ENCODE results near the gene LARGE1. TPM values are rescaled to one million over a fixed set of nuclear protein-coding genes. Genes with fewer than 3 reads are reported as not detected.

LARGE1 gene
- total RNA-seq, 1 donor = 22.8 TPM

DNA sequence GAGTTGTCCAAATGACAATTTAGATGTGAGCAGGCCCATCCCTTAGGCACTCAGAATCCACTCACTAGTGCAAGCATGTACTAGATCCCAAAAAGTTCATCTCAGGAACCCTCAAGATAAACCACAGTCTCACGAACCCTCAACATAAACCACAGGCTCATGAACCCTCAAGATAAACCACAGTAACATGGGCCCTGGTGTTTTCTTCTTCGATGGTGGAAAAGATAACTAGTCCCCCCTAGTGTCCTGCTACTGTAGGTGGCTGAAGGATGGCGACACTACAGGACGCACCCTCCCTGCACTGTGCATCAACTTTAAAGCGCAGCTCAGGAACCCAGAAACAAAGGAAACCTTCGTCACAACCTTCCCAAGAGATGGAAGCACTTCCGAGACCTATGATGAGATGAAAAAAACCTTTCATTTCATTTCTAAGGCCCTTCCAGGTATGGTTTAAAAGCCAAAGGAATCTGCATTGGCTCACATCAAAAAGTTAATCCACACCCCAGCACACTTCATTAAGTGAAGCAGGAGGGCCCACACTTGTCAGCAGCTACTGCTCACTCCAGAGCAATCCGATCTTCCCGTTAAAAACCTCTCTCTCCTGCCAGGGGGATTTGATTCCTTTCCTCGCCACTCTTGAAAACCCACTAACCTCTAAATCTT is 2.4 kb downstream of the LARGE1 start:
- Histone ChIP-seq H3K79me2 (ENCODE audit: insufficient read depth, low read length) (peaks cover 4% of the 10 kb centered on the region), H3K27ac (ENCODE audit: low read depth, low read length) (no peak overlapping the region), H2AFZ (ENCODE audit: low read length) (no peak overlapping the region), H3K9me3 (ENCODE audit: low read depth, low read length) (no peaks in the 10 kb centered on the region), H3K4me2 (ENCODE audit: insufficient read depth, low read length) (no peak overlapping the region), H3K27me3 (ENCODE audit: insufficient read depth, low read length) (no peaks in the 10 kb centered on the region), H3K36me3 (ENCODE audit: insufficient read depth, low read length) (no peaks in the 10 kb centered on the region), H3K4me3 (ENCODE audit: insufficient read depth, low read length) (no peak overlapping the region), H3K4me1 (ENCODE audit: insufficient read depth, low read length) (peaks cover 9% of the 10 kb centered on the region), H4K20me1 (ENCODE audit: insufficient read depth, low read length) (peaks cover 10% of the 10 kb centered on the region)
- DNase-seq (ENCODE audit: insufficient read length, low spot score, missing footprints) = no peak
- peak; percentile 26 for TF ChIP-seq CTCF (IDR thresholded peaks at IDR 0.05; ENCODE audit: extremely low read depth, low read depth, low read length)

DNA sequence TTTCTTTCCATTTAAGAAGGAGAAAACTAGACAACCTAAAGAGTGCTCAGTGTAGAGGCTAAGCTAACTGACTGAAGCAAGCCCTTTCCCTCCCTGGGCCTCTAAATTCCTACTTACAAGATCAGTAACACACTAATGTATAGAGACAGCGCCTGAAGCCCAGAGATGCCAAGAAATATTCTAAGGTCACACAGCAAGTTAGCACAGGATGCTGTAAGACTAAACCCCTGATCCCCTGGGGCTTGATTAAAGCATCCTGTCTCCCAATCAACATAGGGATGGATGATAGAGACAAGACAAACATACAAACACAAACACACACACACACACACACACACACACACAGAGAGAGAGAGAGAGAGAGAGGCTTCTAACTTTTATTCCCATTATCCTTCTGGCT is 5.6 kb downstream of the LARGE1 start:
- H3K27me3 ChIP-seq (ENCODE audit: insufficient read depth, low read length) = no peaks in the 10 kb centered on the region
- no peak overlapping the region for H3K27ac ChIP-seq (ENCODE audit: low read depth, low read length)
- no peak overlapping the region for H3K4me3 ChIP-seq (ENCODE audit: insufficient read depth, low read length)
- H2AFZ ChIP-seq (ENCODE audit: low read length) = no peak overlapping the region
- H4K20me1 ChIP-seq (ENCODE audit: insufficient read depth, low read length) = peaks cover 10% of the 10 kb centered on the region
- peaks cover 7% of the 10 kb centered on the region for H3K4me1 ChIP-seq (ENCODE audit: insufficient read depth, low read length)
- H3K36me3 ChIP-seq (ENCODE audit: insufficient read depth, low read length) = no peaks in the 10 kb centered on the region
- no peak for DNase-seq (ENCODE audit: insufficient read length, low spot score, missing footprints)
- no peak overlapping the region for H3K4me2 ChIP-seq (ENCODE audit: insufficient read depth, low read length)
- peaks cover 4% of the 10 kb centered on the region for H3K79me2 ChIP-seq (ENCODE audit: insufficient read depth, low read length)
- TF ChIP-seq CTCF (IDR thresholded peaks at IDR 0.05; ENCODE audit: extremely low read depth, low read depth, low read length) = no peak
- no peaks in the 10 kb centered on the region for H3K9me3 ChIP-seq (ENCODE audit: low read depth, low read length)

DNA sequence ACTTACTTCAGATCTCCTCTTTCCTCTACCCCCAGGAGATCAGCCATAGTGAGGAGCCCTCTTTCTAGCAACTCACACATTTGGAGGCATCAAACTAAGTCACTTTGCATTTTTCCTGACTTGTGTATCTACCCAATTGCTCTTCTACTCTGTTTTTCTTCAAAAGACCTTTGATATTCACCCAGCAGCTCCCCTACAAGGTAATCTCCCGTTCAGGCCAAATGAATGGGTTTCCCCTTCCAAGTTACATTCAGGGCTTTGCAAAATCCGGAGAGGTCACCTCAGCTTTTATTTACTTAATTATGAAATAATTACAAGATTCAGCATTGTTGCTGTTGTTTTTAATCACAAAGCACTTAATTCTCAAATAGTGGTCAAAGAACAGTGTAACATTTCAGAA is 6.1 kb downstream of the LARGE1 start:
- no peak overlapping the region for H2AFZ ChIP-seq (ENCODE audit: low read length)
- H3K9me3 ChIP-seq (ENCODE audit: low read depth, low read length) = no peaks in the 10 kb centered on the region
- peaks cover 6% of the 10 kb centered on the region for H3K4me1 ChIP-seq (ENCODE audit: insufficient read depth, low read length)
- no peak overlapping the region for H3K4me2 ChIP-seq (ENCODE audit: insufficient read depth, low read length)
- H3K36me3 ChIP-seq (ENCODE audit: insufficient read depth, low read length) = no peaks in the 10 kb centered on the region
- no peak for TF ChIP-seq CTCF (IDR thresholded peaks at IDR 0.05; ENCODE audit: extremely low read depth, low read depth, low read length)
- peaks cover 4% of the 10 kb centered on the region for H3K79me2 ChIP-seq (ENCODE audit: insufficient read depth, low read length)
- no peaks in the 10 kb centered on the region for H3K27me3 ChIP-seq (ENCODE audit: insufficient read depth, low read length)
- H4K20me1 ChIP-seq (ENCODE audit: insufficient read depth, low read length) = peaks cover 10% of the 10 kb centered on the region
- H3K4me3 ChIP-seq (ENCODE audit: insufficient read depth, low read length) = no peak overlapping the region
- no peak overlapping the region for H3K27ac ChIP-seq (ENCODE audit: low read depth, low read length)
- no peak for DNase-seq (ENCODE audit: insufficient read length, low spot score, missing footprints)

GRCh38 chr22:33913188-33913587 is 7.1 kb downstream of the LARGE1 start:
- no peak for DNase-seq (ENCODE audit: insufficient read length, low spot score, missing footprints)
- H4K20me1 ChIP-seq (ENCODE audit: insufficient read depth, low read length) = peaks cover 3% of the 10 kb centered on the region
- TF ChIP-seq CTCF (IDR thresholded peaks at IDR 0.05; ENCODE audit: extremely low read depth, low read depth, low read length) = no peak

More at GRCh38 chr22:33913188-33913587, 7.1 kb downstream of the LARGE1 start:
- H3K4me2 ChIP-seq (ENCODE audit: insufficient read depth, low read length) = no peak overlapping the region
- no peak overlapping the region for H3K27ac ChIP-seq (ENCODE audit: low read depth, low read length)
- H3K9me3 ChIP-seq (ENCODE audit: low read depth, low read length) = no peaks in the 10 kb centered on the region
- H2AFZ ChIP-seq (ENCODE audit: low read length) = no peak overlapping the region
- H3K79me2 ChIP-seq (ENCODE audit: insufficient read depth, low read length) = peaks cover 4% of the 10 kb centered on the region
- no peaks in the 10 kb centered on the region for H3K27me3 ChIP-seq (ENCODE audit: insufficient read depth, low read length)
- H3K4me1 ChIP-seq (ENCODE audit: insufficient read depth, low read length) = peaks cover 10% of the 10 kb centered on the region
- H3K36me3 ChIP-seq (ENCODE audit: insufficient read depth, low read length) = no peaks in the 10 kb centered on the region
- H3K4me3 ChIP-seq (ENCODE audit: insufficient read depth, low read length) = no peak overlapping the region

Data from osteoblast (primary cell).